HUES6 (cell line): Measurements from ENCODE around the gene SETD5.

Experiments
- H3K27ac ChIP-seq: 2 replicates; pipeline ENCODE4 v1.7.0; 2013; ENCODE audit warnings: low read depth, mild to moderate bottlenecking, low read length, inconsistent platforms
- H3K27me3 ChIP-seq: 2 replicates; pipeline ENCODE4 v1.6.1; 2013; ENCODE audit warnings: low read length; ENCODE audit not compliant: control insufficient read depth, insufficient read depth
- H3K36me3 ChIP-seq: 2 replicates; pipeline ENCODE4 v1.6.1; 2013; ENCODE audit warnings: low read length; ENCODE audit not compliant: control insufficient read depth, insufficient read depth
- H3K4me1 ChIP-seq: 2 replicates; pipeline ENCODE4 v1.6.1; 2013; ENCODE audit warnings: low read length; ENCODE audit not compliant: control insufficient read depth, insufficient read depth
- H3K4me3 ChIP-seq: 2 replicates; pipeline ENCODE4 v1.5.1; 2013; ENCODE audit warnings: low read depth, low read length
- H3K9ac ChIP-seq: one replicate; pipeline ENCODE4 v1.6.1; 2013; ENCODE audit warnings: mild to moderate bottlenecking, low read length
- H3K9me3 ChIP-seq: 2 replicates; pipeline ENCODE4 v1.6.1; 2013; ENCODE audit warnings: low read depth, low read length; ENCODE audit not compliant: control insufficient read depth, insufficient read depth

SETD5 gene

GRCh38 chr3:9500108-9501050 is 103.0 kb downstream of the SETD5 start:
- peak overlapping the region; percentile 56 for H3K9ac ChIP-seq
- peak overlapping the region; percentile 87 for H3K4me3 ChIP-seq
- H3K4me1 ChIP-seq, result peaks cover 3% of the 10 kb centered on the region; the same call in 1 of the 2 replicates
- H3K9me3 ChIP-seq, result no peaks in the 10 kb centered on the region
- H3K27ac ChIP-seq, result no peak overlapping the region
- no peaks in the 10 kb centered on the region for H3K36me3 ChIP-seq
- peaks cover 36% of the 10 kb centered on the region for H3K27me3 ChIP-seq

GRCh38 chr3:9501226-9501625 is 103.8 kb downstream of the SETD5 start:
- Histone ChIP-seq H3K36me3 (no peaks in the 10 kb centered on the region), H3K9ac (no peak overlapping the region), H3K4me3 (no peak overlapping the region), H3K27ac (no peak overlapping the region), H3K9me3 (no peaks in the 10 kb centered on the region), H3K27me3 (peaks cover 33% of the 10 kb centered on the region), H3K4me1 (peaks cover 3% of the 10 kb centered on the region; the same call in 1 of the 2 replicates)

GRCh38 chr3:9503283-9503682 is 105.9 kb downstream of the SETD5 start:
- Histone ChIP-seq H3K9ac (no peak overlapping the region), H3K4me3 (no peak overlapping the region), H3K36me3 (no peaks in the 10 kb centered on the region), H3K9me3 (no peaks in the 10 kb centered on the region), H3K4me1 (peaks cover 3% of the 10 kb centered on the region; the same call in 1 of the 2 replicates), H3K27ac (no peak overlapping the region), H3K27me3 (peaks cover 31% of the 10 kb centered on the region)

GRCh38 chr3:9507586-9508578 is 110.5 kb downstream of the SETD5 start:
- H3K9me3 ChIP-seq, result no peaks in the 10 kb centered on the region
- no peaks in the 10 kb centered on the region for H3K4me1 ChIP-seq
- H3K27ac ChIP-seq, result no peak overlapping the region
- no peak overlapping the region for H3K4me3 ChIP-seq
- peaks cover 26% of the 10 kb centered on the region; the same call in 1 of the 2 replicates for H3K27me3 ChIP-seq
- no peaks in the 10 kb centered on the region for H3K36me3 ChIP-seq
- H3K9ac ChIP-seq, result no peak overlapping the region

GRCh38 chr3:9508781-9509180 is 111.4 kb downstream of the SETD5 start:
- no peak overlapping the region for H3K9ac ChIP-seq
- H3K27ac ChIP-seq, result no peak overlapping the region
- H3K4me3 ChIP-seq, result no peak overlapping the region
- peaks cover 26% of the 10 kb centered on the region; the same call in 1 of the 2 replicates for H3K27me3 ChIP-seq
- no peaks in the 10 kb centered on the region for H3K9me3 ChIP-seq
- H3K36me3 ChIP-seq, result no peaks in the 10 kb centered on the region
- H3K4me1 ChIP-seq, result no peaks in the 10 kb centered on the region

GRCh38 chr3:9512456-9513045 is 115.1 kb downstream of the SETD5 start:
- Histone ChIP-seq H3K4me3 (no peak overlapping the region), H3K9me3 (no peaks in the 10 kb centered on the region), H3K9ac (no peak overlapping the region), H3K27me3 (peaks cover 24% of the 10 kb centered on the region), H3K27ac (no peak overlapping the region), H3K36me3 (no peaks in the 10 kb centered on the region), H3K4me1 (no peaks in the 10 kb centered on the region)

- H3K9ac ChIP-seq, result no peak overlapping the region
- no peak overlapping the region for H3K27ac ChIP-seq
- H3K36me3 ChIP-seq, result no peaks in the 10 kb centered on the region
- no peaks in the 10 kb centered on the region for H3K9me3 ChIP-seq
- no peak overlapping the region for H3K4me3 ChIP-seq
- H3K4me1 ChIP-seq, result no peaks in the 10 kb centered on the region
- peaks cover 7% of the 10 kb centered on the region for H3K27me3 ChIP-seq
These were observed 116.9 kb downstream of the SETD5 start for GRCh38 chr3:9514306-9514705.

- peaks cover under 1% of the 10 kb centered on the region; the same call in 1 of the 2 replicates for H3K27me3 ChIP-seq
- no peak overlapping the region for H3K4me3 ChIP-seq
- no peak overlapping the region for H3K9ac ChIP-seq
- no peak overlapping the region for H3K27ac ChIP-seq
- no peaks in the 10 kb centered on the region for H3K9me3 ChIP-seq
- H3K4me1 ChIP-seq, result no peaks in the 10 kb centered on the region
- H3K36me3 ChIP-seq, result no peaks in the 10 kb centered on the region
These were observed 117.5 kb downstream of the SETD5 start for GRCh38 chr3:9514956-9515355.

- no peak overlapping the region for H3K27ac ChIP-seq
- no peaks in the 10 kb centered on the region for H3K9me3 ChIP-seq
- no peak overlapping the region for H3K4me3 ChIP-seq
- H3K27me3 ChIP-seq, result no peaks in the 10 kb centered on the region; the same call in 1 of the 2 replicates
- H3K9ac ChIP-seq, result no peak overlapping the region
- H3K4me1 ChIP-seq, result no peaks in the 10 kb centered on the region
- H3K36me3 ChIP-seq, result no peaks in the 10 kb centered on the region
These were observed 127.7 kb downstream of the SETD5 start for GRCh38 chr3:9525078-9525477.
